Adrenal gland (tissue), 5 donors: ENCODE results near the gene HAGH.

Experiments
- POLR2A ChIP-seq, 2 donors: fragments of 450-650 bp; IDR thresholded peaks; one replicate each; pipeline ENCODE4 v1.6.1; 2017; ENCODE audit warnings: antibody characterized with exemption in 2 of 2, mild to moderate bottlenecking in 2 of 2, moderate library complexity in 1 of 2
- TF ChIP-seq, protein P1 (sequence below), 6 experiments: fragments of 450-650 bp in 4 of 6; fragments of 200-600 bp in 2 of 6; sonication (generic) in 1 of 6; IDR thresholded peaks; 1 replicate in 5 of 6; 2 replicates in 1 of 6; pipeline versions ENCODE4 v1.5.1 to v1.8.0; 2016 to 2021; ENCODE audit warnings: antibody characterized with exemption in 6 of 6, mild to moderate bottlenecking in 2 of 6, moderate library complexity in 1 of 6
- donor health status: DM: no; HTN: no; CAD: no.

DNA sequence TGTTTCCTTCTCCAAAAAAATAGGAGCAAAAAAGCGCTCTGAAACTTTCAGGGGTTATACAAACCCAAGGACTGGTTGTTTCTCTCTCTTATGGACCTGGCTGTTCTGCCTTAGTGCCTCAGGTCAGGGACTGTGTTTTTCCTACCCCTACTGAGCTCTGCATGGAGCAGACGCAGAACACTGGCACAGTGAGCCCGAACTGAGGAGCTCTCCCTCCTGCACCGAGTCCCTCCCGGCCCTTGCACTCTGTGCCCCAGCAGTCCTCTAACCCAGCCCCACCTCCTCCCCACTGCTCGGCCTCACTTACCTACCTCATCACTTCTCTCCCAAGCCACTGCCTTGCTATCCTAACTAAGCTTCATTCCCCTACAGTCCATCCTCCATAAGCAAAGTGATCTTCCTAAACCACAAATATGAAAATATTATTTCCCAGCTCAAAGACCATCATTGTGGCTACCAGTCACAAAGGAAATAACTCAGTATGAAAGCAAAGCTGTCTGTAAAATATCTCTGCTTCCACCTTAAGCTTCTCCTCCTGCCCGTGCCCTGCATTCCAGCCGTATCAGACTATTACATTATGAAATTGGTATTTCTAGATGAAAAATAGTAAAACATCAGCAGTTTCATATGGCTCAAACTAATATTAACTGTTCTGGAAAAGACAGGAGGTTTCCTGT lies 31.7 kb upstream of the HAGH start:
- TF ChIP-seq, protein P1, sequence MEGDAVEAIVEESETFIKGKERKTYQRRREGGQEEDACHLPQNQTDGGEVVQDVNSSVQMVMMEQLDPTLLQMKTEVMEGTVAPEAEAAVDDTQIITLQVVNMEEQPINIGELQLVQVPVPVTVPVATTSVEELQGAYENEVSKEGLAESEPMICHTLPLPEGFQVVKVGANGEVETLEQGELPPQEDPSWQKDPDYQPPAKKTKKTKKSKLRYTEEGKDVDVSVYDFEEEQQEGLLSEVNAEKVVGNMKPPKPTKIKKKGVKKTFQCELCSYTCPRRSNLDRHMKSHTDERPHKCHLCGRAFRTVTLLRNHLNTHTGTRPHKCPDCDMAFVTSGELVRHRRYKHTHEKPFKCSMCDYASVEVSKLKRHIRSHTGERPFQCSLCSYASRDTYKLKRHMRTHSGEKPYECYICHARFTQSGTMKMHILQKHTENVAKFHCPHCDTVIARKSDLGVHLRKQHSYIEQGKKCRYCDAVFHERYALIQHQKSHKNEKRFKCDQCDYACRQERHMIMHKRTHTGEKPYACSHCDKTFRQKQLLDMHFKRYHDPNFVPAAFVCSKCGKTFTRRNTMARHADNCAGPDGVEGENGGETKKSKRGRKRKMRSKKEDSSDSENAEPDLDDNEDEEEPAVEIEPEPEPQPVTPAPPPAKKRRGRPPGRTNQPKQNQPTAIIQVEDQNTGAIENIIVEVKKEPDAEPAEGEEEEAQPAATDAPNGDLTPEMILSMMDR (IDR thresholded peaks at IDR 0.05) = no peak
- TF ChIP-seq POLR2A (IDR thresholded peaks at IDR 0.05) = no peak
